ENCODE measurements around the gene SCAND1.

DNA sequence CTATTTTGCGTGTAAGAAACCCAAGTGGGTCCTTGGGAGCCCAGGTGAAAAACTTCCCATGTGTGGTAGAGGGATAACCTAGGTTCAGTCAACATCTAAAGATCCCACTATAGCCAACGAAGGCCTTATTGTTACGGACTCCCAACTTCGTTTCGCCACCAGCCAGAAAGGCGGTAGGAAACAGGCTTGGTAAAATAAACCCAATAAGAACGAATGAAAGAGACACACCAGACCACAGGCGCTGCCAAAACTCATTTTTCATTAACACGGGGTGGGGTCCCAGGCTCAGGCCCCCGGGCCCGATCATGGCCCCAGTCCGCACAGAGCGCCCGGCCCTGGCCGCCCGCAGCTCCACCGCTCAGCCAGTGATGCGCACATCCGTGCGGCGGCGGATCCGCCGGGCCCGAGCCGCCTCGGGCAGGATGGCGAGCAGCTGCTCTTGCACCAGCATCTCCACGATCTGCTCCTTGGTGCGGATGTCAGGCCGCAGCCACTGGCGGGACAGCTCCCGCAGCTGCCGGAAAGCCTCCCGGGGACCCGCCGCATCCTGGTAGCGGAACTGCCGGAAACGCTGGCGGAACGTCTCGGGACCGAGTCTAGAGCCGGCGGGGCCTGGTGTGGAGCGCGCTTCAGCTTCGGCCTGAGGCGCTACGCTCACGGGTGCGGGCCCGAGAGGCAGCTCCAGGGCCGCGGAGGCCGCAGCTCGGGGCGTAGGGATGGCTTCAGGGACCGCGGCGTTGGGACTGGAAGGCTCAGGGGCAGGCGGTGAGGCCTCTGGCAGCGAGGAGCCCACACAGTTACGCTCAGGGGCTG is 709 bp downstream of the SCAND1 start:
- TF ChIP-seq, protein P1, sequence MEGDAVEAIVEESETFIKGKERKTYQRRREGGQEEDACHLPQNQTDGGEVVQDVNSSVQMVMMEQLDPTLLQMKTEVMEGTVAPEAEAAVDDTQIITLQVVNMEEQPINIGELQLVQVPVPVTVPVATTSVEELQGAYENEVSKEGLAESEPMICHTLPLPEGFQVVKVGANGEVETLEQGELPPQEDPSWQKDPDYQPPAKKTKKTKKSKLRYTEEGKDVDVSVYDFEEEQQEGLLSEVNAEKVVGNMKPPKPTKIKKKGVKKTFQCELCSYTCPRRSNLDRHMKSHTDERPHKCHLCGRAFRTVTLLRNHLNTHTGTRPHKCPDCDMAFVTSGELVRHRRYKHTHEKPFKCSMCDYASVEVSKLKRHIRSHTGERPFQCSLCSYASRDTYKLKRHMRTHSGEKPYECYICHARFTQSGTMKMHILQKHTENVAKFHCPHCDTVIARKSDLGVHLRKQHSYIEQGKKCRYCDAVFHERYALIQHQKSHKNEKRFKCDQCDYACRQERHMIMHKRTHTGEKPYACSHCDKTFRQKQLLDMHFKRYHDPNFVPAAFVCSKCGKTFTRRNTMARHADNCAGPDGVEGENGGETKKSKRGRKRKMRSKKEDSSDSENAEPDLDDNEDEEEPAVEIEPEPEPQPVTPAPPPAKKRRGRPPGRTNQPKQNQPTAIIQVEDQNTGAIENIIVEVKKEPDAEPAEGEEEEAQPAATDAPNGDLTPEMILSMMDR (IDR thresholded peaks at IDR 0.05; ENCODE audit: insufficient read depth, low read length, poor library complexity, severe bottlenecking): no peak
- no peak for TF ChIP-seq EZH2phosphoT487 (conservative IDR thresholded peaks at IDR 0.05; ENCODE audit: low read length)
